ENCODE data around the gene ATIC. TPM values are rescaled to one million over a fixed set of nuclear protein-coding genes. Genes with fewer than 3 reads are reported as not detected.

The ATIC gene
- total RNA-seq, 1 experiment from 2014 or later = 285 TPM

DNA sequence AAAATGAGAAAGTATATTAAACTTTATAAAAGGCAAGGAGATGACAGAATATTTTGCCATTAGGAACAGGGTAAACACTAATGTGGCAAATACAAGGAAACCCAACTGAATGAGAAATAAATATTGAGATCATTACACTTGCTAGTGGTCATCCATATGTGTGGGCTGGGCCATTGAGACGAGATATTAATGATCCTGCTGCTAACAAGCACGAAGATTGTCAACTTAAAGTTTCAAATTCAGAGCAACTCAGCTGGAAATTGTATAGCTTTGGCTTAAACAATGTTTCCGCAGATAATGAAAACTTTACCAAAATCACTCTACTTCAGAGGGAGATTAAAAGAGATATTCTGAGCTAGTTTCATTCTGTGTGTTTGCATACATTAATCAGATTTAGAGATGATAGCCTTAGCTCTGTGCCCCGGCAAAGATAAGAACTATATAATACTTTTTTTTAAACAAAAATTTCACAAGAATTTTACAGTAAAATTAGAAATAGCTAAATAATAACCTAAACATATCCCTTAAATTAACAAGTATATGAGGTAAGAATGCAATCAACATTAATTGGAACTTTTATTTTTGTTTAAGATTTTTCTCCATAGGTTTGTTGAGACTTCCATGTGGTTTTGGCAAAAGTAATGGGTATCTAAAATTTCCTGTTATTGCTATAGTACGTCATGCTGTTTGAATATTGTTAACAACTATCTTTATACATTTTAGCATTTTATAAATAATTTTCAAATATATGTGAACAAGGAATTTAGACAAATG, 84.0 kb downstream of the ATIC start (continued):
- TF ChIP-seq, protein P1, sequence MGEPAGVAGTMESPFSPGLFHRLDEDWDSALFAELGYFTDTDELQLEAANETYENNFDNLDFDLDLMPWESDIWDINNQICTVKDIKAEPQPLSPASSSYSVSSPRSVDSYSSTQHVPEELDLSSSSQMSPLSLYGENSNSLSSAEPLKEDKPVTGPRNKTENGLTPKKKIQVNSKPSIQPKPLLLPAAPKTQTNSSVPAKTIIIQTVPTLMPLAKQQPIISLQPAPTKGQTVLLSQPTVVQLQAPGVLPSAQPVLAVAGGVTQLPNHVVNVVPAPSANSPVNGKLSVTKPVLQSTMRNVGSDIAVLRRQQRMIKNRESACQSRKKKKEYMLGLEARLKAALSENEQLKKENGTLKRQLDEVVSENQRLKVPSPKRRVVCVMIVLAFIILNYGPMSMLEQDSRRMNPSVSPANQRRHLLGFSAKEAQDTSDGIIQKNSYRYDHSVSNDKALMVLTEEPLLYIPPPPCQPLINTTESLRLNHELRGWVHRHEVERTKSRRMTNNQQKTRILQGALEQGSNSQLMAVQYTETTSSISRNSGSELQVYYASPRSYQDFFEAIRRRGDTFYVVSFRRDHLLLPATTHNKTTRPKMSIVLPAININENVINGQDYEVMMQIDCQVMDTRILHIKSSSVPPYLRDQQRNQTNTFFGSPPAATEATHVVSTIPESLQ (CRISPR knock-in tag; IDR thresholded peaks at IDR 0.05) = no peak
- TF ChIP-seq, protein P2, sequence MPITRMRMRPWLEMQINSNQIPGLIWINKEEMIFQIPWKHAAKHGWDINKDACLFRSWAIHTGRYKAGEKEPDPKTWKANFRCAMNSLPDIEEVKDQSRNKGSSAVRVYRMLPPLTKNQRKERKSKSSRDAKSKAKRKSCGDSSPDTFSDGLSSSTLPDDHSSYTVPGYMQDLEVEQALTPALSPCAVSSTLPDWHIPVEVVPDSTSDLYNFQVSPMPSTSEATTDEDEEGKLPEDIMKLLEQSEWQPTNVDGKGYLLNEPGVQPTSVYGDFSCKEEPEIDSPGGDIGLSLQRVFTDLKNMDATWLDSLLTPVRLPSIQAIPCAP (CRISPR knock-in tag; IDR thresholded peaks at IDR 0.05) = no peak
- TF ChIP-seq EMX1 (CRISPR knock-in tag; IDR thresholded peaks at IDR 0.05) (no peak), NFATC4 (CRISPR knock-in tag; IDR thresholded peaks at IDR 0.05) (no peak)

DNA sequence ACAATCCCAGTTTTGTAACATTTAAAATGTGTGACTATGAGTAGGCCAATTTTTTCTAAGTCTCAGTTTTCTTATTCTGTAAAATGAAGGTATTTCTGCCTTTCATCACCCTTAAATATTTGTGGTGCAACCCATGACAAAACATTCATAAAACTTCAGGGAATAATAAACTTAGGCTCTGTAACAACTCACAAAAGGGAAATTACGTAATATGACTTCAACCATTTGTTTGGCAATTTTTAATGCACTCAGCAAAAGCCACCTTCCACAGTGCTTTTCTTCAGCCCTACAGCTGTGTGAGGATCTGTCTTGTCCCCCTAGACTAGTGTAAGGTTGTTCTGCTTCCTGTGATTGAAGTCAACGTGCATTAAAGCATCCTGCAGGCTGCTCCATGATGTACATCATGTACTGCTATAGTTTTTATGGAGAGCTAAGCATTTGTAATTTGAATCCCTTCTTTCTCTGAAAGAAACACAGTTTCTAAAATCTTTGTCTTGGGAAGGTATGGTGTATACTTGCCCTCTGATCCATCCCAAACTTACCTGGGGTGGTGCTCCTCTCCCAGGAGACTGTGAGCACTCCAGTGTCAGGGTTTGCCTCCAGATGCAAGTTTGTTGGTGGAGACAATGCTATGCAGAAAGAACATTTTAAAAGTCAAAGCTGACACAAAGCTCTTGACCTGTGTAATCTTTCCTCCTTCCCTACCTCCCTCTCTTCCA, 84.9 kb downstream of the ATIC start:
- DNase-seq (ENCODE audit: low spot score) (no peak), ATAC-seq (no peak)
- H3K27ac Mint-ChIP-seq = no peak overlapping the region
- H3K27me3 Mint-ChIP-seq (ENCODE audit: low read depth) = no peaks in the 10 kb centered on the region
- no peak overlapping the region for H3K4me3 Mint-ChIP-seq
- POLR2A ChIA-PET = no interaction called here
- no peaks in the 10 kb centered on the region; the same call in 1 of the 2 replicates for H3K9me3 Mint-ChIP-seq
- TF ChIP-seq MXD4 (CRISPR knock-in tag; IDR thresholded peaks at IDR 0.05; ENCODE audit: borderline replicate concordance) (no peak), ESRRA (CRISPR knock-in tag; IDR thresholded peaks at IDR 0.05; ENCODE audit: borderline replicate concordance) (no peak), ATF1 (CRISPR knock-in tag; IDR thresholded peaks at IDR 0.05) (no peak), PRRX2 (CRISPR knock-in tag; IDR thresholded peaks at IDR 0.05) (no peak), ZNF232 (CRISPR knock-in tag; IDR thresholded peaks at IDR 0.05) (no peak), TP53 (CRISPR knock-in tag; IDR thresholded peaks at IDR 0.05) (no peak)
- TF ChIP-seq, protein P3, sequence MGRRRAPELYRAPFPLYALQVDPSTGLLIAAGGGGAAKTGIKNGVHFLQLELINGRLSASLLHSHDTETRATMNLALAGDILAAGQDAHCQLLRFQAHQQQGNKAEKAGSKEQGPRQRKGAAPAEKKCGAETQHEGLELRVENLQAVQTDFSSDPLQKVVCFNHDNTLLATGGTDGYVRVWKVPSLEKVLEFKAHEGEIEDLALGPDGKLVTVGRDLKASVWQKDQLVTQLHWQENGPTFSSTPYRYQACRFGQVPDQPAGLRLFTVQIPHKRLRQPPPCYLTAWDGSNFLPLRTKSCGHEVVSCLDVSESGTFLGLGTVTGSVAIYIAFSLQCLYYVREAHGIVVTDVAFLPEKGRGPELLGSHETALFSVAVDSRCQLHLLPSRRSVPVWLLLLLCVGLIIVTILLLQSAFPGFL (CRISPR knock-in tag; IDR thresholded peaks at IDR 0.05; ENCODE audit: borderline replicate concordance) = no peak
- TF ChIP-seq, protein P4, sequence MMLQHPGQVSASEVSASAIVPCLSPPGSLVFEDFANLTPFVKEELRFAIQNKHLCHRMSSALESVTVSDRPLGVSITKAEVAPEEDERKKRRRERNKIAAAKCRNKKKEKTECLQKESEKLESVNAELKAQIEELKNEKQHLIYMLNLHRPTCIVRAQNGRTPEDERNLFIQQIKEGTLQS (CRISPR knock-in tag; conservative IDR thresholded peaks at IDR 0.05) = no peak
- TF ChIP-seq, protein P5, sequence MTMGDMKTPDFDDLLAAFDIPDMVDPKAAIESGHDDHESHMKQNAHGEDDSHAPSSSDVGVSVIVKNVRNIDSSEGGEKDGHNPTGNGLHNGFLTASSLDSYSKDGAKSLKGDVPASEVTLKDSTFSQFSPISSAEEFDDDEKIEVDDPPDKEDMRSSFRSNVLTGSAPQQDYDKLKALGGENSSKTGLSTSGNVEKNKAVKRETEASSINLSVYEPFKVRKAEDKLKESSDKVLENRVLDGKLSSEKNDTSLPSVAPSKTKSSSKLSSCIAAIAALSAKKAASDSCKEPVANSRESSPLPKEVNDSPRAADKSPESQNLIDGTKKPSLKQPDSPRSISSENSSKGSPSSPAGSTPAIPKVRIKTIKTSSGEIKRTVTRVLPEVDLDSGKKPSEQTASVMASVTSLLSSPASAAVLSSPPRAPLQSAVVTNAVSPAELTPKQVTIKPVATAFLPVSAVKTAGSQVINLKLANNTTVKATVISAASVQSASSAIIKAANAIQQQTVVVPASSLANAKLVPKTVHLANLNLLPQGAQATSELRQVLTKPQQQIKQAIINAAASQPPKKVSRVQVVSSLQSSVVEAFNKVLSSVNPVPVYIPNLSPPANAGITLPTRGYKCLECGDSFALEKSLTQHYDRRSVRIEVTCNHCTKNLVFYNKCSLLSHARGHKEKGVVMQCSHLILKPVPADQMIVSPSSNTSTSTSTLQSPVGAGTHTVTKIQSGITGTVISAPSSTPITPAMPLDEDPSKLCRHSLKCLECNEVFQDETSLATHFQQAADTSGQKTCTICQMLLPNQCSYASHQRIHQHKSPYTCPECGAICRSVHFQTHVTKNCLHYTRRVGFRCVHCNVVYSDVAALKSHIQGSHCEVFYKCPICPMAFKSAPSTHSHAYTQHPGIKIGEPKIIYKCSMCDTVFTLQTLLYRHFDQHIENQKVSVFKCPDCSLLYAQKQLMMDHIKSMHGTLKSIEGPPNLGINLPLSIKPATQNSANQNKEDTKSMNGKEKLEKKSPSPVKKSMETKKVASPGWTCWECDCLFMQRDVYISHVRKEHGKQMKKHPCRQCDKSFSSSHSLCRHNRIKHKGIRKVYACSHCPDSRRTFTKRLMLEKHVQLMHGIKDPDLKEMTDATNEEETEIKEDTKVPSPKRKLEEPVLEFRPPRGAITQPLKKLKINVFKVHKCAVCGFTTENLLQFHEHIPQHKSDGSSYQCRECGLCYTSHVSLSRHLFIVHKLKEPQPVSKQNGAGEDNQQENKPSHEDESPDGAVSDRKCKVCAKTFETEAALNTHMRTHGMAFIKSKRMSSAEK (CRISPR knock-in tag; IDR thresholded peaks at IDR 0.05; ENCODE audit: borderline replicate concordance) = no peak
- TF ChIP-seq, protein P6, sequence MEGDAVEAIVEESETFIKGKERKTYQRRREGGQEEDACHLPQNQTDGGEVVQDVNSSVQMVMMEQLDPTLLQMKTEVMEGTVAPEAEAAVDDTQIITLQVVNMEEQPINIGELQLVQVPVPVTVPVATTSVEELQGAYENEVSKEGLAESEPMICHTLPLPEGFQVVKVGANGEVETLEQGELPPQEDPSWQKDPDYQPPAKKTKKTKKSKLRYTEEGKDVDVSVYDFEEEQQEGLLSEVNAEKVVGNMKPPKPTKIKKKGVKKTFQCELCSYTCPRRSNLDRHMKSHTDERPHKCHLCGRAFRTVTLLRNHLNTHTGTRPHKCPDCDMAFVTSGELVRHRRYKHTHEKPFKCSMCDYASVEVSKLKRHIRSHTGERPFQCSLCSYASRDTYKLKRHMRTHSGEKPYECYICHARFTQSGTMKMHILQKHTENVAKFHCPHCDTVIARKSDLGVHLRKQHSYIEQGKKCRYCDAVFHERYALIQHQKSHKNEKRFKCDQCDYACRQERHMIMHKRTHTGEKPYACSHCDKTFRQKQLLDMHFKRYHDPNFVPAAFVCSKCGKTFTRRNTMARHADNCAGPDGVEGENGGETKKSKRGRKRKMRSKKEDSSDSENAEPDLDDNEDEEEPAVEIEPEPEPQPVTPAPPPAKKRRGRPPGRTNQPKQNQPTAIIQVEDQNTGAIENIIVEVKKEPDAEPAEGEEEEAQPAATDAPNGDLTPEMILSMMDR (IDR thresholded peaks at IDR 0.05) = no peak
- TF ChIP-seq, protein P7, sequence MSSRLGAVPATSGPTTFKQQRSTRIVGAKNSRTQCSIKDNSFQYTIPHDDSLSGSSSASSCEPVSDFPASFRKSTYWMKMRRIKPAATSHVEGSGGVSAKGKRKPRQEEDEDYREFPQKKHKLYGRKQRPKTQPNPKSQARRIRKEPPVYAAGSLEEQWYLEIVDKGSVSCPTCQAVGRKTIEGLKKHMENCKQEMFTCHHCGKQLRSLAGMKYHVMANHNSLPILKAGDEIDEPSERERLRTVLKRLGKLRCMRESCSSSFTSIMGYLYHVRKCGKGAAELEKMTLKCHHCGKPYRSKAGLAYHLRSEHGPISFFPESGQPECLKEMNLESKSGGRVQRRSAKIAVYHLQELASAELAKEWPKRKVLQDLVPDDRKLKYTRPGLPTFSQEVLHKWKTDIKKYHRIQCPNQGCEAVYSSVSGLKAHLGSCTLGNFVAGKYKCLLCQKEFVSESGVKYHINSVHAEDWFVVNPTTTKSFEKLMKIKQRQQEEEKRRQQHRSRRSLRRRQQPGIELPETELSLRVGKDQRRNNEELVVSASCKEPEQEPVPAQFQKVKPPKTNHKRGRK (CRISPR knock-in tag; IDR thresholded peaks at IDR 0.05; ENCODE audit: borderline replicate concordance) = no peak
- CTCF ChIA-PET = no interaction called here
- H3K4me1 Mint-ChIP-seq = peaks cover 25% of the 10 kb centered on the region
- H3K36me3 Mint-ChIP-seq = peaks cover 53% of the 10 kb centered on the region
